ENCODE results near the gene ZMAT5. TPM values are rescaled to one million over a fixed set of nuclear protein-coding genes. Genes with fewer than 3 reads are reported as not detected.

ZMAT5 gene
- total and polyA plus RNA-seq, 5 donors, result 21.2 to 34.0 (median 23.8) TPM

Other genes with a start within 250 kb of the ZMAT5 start
- 10 to 100 TPM; 31.0 to 58.9 (median 42.3) TPM for gene THOC5, start 213.2 kb downstream of the ZMAT5 start, total RNA-seq
- 30.5 TPM for gene THOC5, start 213.2 kb downstream of the ZMAT5 start, polyA plus RNA-seq
- 10 to 100 TPM; 16.6 to 29.2 (median 23.6) TPM for gene NIPSNAP1, start 185.9 kb downstream of the ZMAT5 start, total RNA-seq
- 22.7 TPM for gene NIPSNAP1, start 185.9 kb downstream of the ZMAT5 start, polyA plus RNA-seq
- gene NF2, start 163.4 kb downstream of the ZMAT5 start, total RNA-seq, result 10 to 100 TPM; 45.8 to 53.9 (median 50.7) TPM
- gene NF2, start 163.4 kb downstream of the ZMAT5 start, polyA plus RNA-seq, result 23.4 TPM
- not detected for gene CABP7, start 47.0 kb downstream of the ZMAT5 start, total RNA-seq
- gene CABP7, start 47.0 kb downstream of the ZMAT5 start, polyA plus RNA-seq, result 0.02 TPM
- gene UQCR10, start 362 bp upstream of the ZMAT5 start, total RNA-seq, result 100 to 1,000 TPM; 216 to 307 (median 277) TPM
- gene UQCR10, start 362 bp upstream of the ZMAT5 start, polyA plus RNA-seq, result 768 TPM
- gene ASCC2, start 71.3 kb upstream of the ZMAT5 start, total RNA-seq, result 10 to 100 TPM; 31.2 to 41.4 (median 40.2) TPM
- 29.2 TPM for gene ASCC2, start 71.3 kb upstream of the ZMAT5 start, polyA plus RNA-seq
- gene MTMR3, start 116.2 kb upstream of the ZMAT5 start, total RNA-seq, result 10 to 100 TPM; 30.3 to 38.0 (median 33.6) TPM
- 9.5 TPM for gene MTMR3, start 116.2 kb upstream of the ZMAT5 start, polyA plus RNA-seq

Measured in right cardiac atrium (tissue), 5 donors.